ENCODE results near the gene TXNRD1. TPM values are rescaled to one million over a fixed set of nuclear protein-coding genes. Genes with fewer than 3 reads are reported as not detected.

The TXNRD1 gene
- total and polyA plus RNA-seq, 9 donors = 45.0 to 157 (median 77.4) TPM

DNA sequence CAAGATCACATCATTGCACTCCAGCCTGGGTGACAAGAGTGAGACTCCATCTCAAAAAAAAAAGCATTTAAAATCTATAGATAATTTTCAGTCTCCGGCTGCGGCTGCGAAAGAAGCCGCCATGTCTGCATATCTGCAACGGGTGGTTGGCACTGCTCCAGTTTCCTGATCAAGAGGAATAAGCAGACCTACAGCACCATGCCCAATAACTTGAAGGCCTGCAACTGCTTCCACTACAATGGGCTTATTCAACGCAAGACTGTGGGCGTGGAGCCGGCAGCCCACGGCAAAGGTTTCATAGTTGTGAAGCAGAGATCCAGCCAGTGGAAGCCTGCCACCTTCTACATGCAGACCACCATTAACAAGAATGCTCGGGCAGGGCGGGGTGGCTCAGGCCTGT is 57.4 kb downstream of the TXNRD1 start:
- no peaks in the 10 kb centered on the region for H3K9me3 ChIP-seq

DNA sequence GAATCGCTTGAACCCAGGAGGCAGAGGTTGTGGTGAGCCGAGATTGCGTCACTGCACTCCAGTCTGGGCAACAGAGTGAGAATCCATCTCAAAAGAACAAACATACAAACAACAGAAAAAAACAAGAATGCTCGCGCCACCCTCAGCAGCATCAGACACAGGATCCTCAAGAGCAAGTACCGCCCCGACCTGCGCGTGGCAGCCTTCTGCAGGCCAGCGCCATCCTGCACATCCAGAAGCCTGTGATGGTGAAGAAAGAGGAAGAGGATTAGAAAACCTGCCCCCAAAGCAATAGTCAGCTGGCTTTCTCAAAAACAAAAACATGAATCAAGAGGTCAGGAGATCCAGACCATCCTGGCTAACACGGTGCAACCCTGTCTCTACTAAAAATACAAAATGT is 57.9 kb downstream of the TXNRD1 start:
- 92 to 97% (median 93%) methylated on average over 11 of the region's 11 CpGs for WGBS, 3 donors

More for the DNA sequence above, 57.4 kb downstream of the TXNRD1 start:
- no peaks in the 10 kb centered on the region for H3K4me1 ChIP-seq (ENCODE audit: insufficient read depth)
- no peak overlapping the region for H3K4me3 ChIP-seq
- no peak for DNase-seq
- no peak overlapping the region for H3K27ac ChIP-seq
- no peaks in the 10 kb centered on the region for H3K27me3 ChIP-seq
- WGBS, 3 donors = 89 to 94% (median 94%) methylated on average over 11 of the region's 11 CpGs
- TF ChIP-seq POLR2A (IDR thresholded peaks at IDR 0.05) (no peak), EP300 (IDR thresholded peaks at IDR 0.05) (no peak)
- TF ChIP-seq, protein P1, sequence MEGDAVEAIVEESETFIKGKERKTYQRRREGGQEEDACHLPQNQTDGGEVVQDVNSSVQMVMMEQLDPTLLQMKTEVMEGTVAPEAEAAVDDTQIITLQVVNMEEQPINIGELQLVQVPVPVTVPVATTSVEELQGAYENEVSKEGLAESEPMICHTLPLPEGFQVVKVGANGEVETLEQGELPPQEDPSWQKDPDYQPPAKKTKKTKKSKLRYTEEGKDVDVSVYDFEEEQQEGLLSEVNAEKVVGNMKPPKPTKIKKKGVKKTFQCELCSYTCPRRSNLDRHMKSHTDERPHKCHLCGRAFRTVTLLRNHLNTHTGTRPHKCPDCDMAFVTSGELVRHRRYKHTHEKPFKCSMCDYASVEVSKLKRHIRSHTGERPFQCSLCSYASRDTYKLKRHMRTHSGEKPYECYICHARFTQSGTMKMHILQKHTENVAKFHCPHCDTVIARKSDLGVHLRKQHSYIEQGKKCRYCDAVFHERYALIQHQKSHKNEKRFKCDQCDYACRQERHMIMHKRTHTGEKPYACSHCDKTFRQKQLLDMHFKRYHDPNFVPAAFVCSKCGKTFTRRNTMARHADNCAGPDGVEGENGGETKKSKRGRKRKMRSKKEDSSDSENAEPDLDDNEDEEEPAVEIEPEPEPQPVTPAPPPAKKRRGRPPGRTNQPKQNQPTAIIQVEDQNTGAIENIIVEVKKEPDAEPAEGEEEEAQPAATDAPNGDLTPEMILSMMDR (IDR thresholded peaks at IDR 0.05) = no peak
- intact Hi-C loops (cut with DNase I) = no loop called here
- no peaks in the 10 kb centered on the region for H3K36me3 ChIP-seq

DNA sequence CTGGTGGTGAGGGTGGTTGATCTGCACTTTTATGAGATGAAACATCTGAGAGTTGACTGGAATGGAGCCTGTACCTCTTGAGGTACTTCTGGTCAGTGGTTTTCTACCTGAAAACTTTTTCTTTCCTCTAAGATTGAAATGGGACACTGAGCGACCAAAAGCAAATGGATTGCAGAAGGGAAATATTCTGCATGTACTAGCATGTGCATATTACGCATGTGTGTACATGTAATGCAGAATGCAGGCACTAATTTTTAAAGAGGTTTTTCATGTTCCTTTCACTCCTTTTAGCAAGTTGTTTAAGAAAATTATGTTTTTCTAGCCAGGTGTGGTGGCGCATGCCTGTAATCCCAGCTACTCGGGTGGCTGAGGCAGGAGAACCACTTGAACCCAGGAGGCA is 59.2 kb downstream of the TXNRD1 start:
- H3K27me3 ChIP-seq = no peaks in the 10 kb centered on the region
- H3K27ac ChIP-seq = no peak overlapping the region
- intact Hi-C loops (cut with DNase I) = no loop called here
- no peak overlapping the region for H3K4me3 ChIP-seq
- no peaks in the 10 kb centered on the region for H3K4me1 ChIP-seq (ENCODE audit: insufficient read depth)
- H3K9me3 ChIP-seq = no peaks in the 10 kb centered on the region
- no peak for DNase-seq
- H3K36me3 ChIP-seq = no peaks in the 10 kb centered on the region
- 95 to 98% (median 96%) methylated on average over 4 of the region's 4 CpGs for WGBS, 3 donors
- TF ChIP-seq, protein P1 (IDR thresholded peaks at IDR 0.05) = no peak
- TF ChIP-seq EP300 (IDR thresholded peaks at IDR 0.05) (no peak), POLR2A (IDR thresholded peaks at IDR 0.05) (no peak)

More for the DNA sequence above, 57.9 kb downstream of the TXNRD1 start:
- Histone ChIP-seq H3K9me3 (no peaks in the 10 kb centered on the region), H3K4me3 (no peak overlapping the region), H3K36me3 (no peaks in the 10 kb centered on the region), H3K27me3 (no peaks in the 10 kb centered on the region), H3K4me1 (ENCODE audit: insufficient read depth) (no peaks in the 10 kb centered on the region), H3K27ac (no peak overlapping the region)
- intact Hi-C loops (cut with DNase I) = no loop called here
- TF ChIP-seq POLR2A (IDR thresholded peaks at IDR 0.05) = no peak
- TF ChIP-seq, protein P1 (IDR thresholded peaks at IDR 0.05) = no peak
- no peak for TF ChIP-seq EP300 (IDR thresholded peaks at IDR 0.05)
- no peak for DNase-seq

DNA sequence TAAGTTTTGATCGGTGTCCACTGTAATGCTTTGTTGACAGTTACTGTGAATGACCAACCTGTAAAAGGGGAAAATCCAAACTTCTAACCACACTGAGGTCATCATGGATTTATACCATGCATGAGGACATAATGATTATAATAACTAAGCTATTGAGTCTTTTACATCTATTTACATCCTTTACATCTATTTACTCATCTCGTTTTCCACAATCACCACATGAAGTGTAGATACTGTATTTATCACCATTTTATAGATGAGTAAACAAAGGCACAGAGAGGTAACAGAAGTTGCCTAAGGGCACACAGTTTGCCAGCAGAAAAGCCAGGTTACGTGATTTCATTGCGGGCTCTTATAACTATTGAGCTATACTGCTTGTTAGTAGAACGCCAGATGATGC is 60.1 kb downstream of the TXNRD1 start:
- intact Hi-C loops (cut with DNase I) = no loop called here
- TF ChIP-seq POLR2A (IDR thresholded peaks at IDR 0.05) (no peak), EP300 (IDR thresholded peaks at IDR 0.05) (no peak)
- no peaks in the 10 kb centered on the region for H3K27me3 ChIP-seq
- WGBS, 3 donors = 71 to 86% (median 84%) methylated on average over 5 of the region's 5 CpGs
- DNase-seq = no peak
- no peaks in the 10 kb centered on the region for H3K4me1 ChIP-seq (ENCODE audit: insufficient read depth)
- no peaks in the 10 kb centered on the region for H3K36me3 ChIP-seq
- H3K27ac ChIP-seq = no peak overlapping the region
- H3K4me3 ChIP-seq = no peak overlapping the region
- no peaks in the 10 kb centered on the region for H3K9me3 ChIP-seq

DNA sequence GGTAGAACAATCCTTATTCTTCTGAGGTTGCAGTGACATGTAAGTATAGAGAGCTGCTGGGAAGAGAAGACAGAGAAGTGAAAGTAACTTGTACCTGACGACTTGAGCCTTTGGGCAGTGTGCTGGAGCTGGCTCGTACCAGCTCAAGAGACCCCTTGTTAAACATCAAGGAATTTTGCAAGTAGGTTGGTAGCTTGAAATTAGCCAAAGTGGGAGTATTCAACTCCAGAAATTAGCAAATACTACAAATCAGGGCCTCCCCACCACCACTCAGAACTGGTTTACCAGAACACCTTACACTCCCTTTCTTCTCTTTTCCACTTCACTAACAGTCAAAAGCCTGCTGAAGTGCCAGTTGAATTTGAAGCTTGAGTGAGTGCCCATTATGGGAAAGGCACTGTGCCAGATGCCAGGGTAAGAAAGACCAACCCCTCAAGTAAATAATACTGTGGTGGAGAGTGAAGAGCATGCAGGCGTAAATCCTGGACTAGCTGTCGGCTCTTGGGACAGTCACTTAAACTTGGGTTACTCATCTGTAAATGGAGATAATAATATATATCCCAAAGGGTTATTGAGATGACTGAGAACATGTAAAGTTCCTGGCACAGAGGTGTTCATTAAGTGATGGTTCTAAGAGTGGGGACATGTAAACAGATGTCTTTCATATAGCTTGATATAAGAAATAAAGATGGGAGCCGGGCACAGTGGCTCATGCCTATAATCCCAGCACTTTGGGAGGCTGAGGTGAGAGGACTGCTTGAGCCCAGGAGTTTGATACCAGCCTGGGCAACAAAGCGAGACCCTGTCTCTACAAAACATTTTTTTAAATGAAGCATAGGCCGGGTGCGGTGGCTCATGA is 60.9 kb downstream of the TXNRD1 start:
- H3K4me3 ChIP-seq = no peak overlapping the region
- H3K36me3 ChIP-seq = no peaks in the 10 kb centered on the region
- DNase-seq = no peak
- 74 to 86% (median 81%) methylated on average over 8 of the region's 8 CpGs for whole genome bisulfite sequencing, 3 donors
- no peaks in the 10 kb centered on the region for H3K4me1 ChIP-seq (ENCODE audit: insufficient read depth)
- intact Hi-C loops (cut with DNase I) = no loop called here
- no peak for TF ChIP-seq POLR2A (IDR thresholded peaks at IDR 0.05)
- TF ChIP-seq EP300 (IDR thresholded peaks at IDR 0.05) = no peak
- TF ChIP-seq, protein P1 (IDR thresholded peaks at IDR 0.05) = no peak
- no peak overlapping the region for H3K27ac ChIP-seq
- H3K27me3 ChIP-seq = no peaks in the 10 kb centered on the region
- H3K9me3 ChIP-seq = no peaks in the 10 kb centered on the region

Measured in ovary (tissue), 9 donors.